Measurements from ENCODE around the gene ACVR1B.

The ACVR1B gene

GRCh38 chr12:52029685-52030084 lies 78.2 kb downstream of the ACVR1B start:
- H3K4me3 ChIP-seq (ENCODE audit: low read length) = no peak overlapping the region
- no peak overlapping the region for H3K27ac ChIP-seq (ENCODE audit: low read length)
- H2AFZ ChIP-seq (ENCODE audit: low read length) = no peak overlapping the region
- H4K20me1 ChIP-seq (ENCODE audit: insufficient read depth, low read length) = no peaks in the 10 kb centered on the region
- TF ChIP-seq EZH2 (optimal IDR thresholded peaks at IDR 0.05; ENCODE audit: low read depth, low read length) (no peak), EZH2phosphoT487 (IDR thresholded peaks at IDR 0.05; ENCODE audit: low read length) (no peak)
- TF ChIP-seq, protein P1, sequence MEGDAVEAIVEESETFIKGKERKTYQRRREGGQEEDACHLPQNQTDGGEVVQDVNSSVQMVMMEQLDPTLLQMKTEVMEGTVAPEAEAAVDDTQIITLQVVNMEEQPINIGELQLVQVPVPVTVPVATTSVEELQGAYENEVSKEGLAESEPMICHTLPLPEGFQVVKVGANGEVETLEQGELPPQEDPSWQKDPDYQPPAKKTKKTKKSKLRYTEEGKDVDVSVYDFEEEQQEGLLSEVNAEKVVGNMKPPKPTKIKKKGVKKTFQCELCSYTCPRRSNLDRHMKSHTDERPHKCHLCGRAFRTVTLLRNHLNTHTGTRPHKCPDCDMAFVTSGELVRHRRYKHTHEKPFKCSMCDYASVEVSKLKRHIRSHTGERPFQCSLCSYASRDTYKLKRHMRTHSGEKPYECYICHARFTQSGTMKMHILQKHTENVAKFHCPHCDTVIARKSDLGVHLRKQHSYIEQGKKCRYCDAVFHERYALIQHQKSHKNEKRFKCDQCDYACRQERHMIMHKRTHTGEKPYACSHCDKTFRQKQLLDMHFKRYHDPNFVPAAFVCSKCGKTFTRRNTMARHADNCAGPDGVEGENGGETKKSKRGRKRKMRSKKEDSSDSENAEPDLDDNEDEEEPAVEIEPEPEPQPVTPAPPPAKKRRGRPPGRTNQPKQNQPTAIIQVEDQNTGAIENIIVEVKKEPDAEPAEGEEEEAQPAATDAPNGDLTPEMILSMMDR (IDR thresholded peaks at IDR 0.05; ENCODE audit: low read length) = no peak
- H3F3A ChIP-seq (ENCODE audit: insufficient read depth, low read length) = peaks cover 13% of the 10 kb centered on the region
- no peaks in the 10 kb centered on the region for H3K79me2 ChIP-seq (ENCODE audit: low read length)
- H3K36me3 ChIP-seq (replicated peaks; ENCODE audit: insufficient read depth, low read length) = no peaks in the 10 kb centered on the region
- peaks cover 9% of the 10 kb centered on the region for H3K27me3 ChIP-seq (replicated peaks; ENCODE audit: insufficient read depth, low read length)
- no peaks in the 10 kb centered on the region for H3K9me2 ChIP-seq (replicated peaks; ENCODE audit: insufficient read depth, low read length)
- no peak overlapping the region for H3K4me2 ChIP-seq (ENCODE audit: low read depth, low read length)
- no peak for DNase-seq
- H3K4me1 ChIP-seq (ENCODE audit: low read length) = peaks cover 12% of the 10 kb centered on the region
- no peaks in the 10 kb centered on the region for H3K9me3 ChIP-seq (replicated peaks; ENCODE audit: insufficient read depth, low read length)
- no peak overlapping the region for H3K9ac ChIP-seq (ENCODE audit: low read length)

DNA sequence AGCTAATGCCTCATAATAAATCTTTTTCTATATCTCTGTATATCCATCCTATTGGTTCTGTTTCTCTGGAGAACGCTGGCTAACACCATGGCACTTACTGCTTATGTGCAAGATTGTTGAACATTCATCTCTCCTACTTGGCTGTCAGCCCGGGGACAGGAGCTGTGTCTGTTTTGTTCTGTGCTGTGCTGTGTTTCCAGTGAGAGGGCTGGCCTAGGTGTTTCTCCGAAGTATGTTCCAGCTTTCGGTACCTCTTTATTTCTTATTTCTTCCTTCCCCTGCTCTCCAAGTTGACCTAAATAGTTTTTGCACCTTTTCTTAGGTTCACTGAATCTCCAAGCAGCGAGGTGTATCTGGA lies 80.9 kb downstream of the ACVR1B start:
- H3K79me2 ChIP-seq (ENCODE audit: low read length) = no peaks in the 10 kb centered on the region
- H3K36me3 ChIP-seq (replicated peaks; ENCODE audit: insufficient read depth, low read length) = no peaks in the 10 kb centered on the region
- H4K20me1 ChIP-seq (ENCODE audit: insufficient read depth, low read length) = no peaks in the 10 kb centered on the region
- H2AFZ ChIP-seq (ENCODE audit: low read length) = peak overlapping the region; percentile 54
- peak overlapping the region; percentile 58 for H3K9ac ChIP-seq (ENCODE audit: low read length)
- DNase-seq = no peak
- H3K27me3 ChIP-seq (replicated peaks; ENCODE audit: insufficient read depth, low read length) = peaks cover 19% of the 10 kb centered on the region
- no peaks in the 10 kb centered on the region for H3K9me2 ChIP-seq (replicated peaks; ENCODE audit: insufficient read depth, low read length)
- H3K9me3 ChIP-seq (replicated peaks; ENCODE audit: insufficient read depth, low read length) = no peaks in the 10 kb centered on the region
- H3K27ac ChIP-seq (ENCODE audit: low read length) = peak overlapping the region; percentile 36; the same call in 1 of the 2 replicates
- peak overlapping the region; percentile 78 for H3K4me2 ChIP-seq (ENCODE audit: low read depth, low read length)
- peak overlapping the region; percentile 43 for H3K4me3 ChIP-seq (ENCODE audit: low read length)
- peaks cover 31% of the 10 kb centered on the region for H3F3A ChIP-seq (ENCODE audit: insufficient read depth, low read length)
- no peak for TF ChIP-seq EZH2 (optimal IDR thresholded peaks at IDR 0.05; ENCODE audit: low read depth, low read length)
- TF ChIP-seq, protein P1 (IDR thresholded peaks at IDR 0.05; ENCODE audit: low read length) = no peak
- no peak for TF ChIP-seq EZH2phosphoT487 (IDR thresholded peaks at IDR 0.05; ENCODE audit: low read length)
- peaks cover 13% of the 10 kb centered on the region for H3K4me1 ChIP-seq (ENCODE audit: low read length)

DNA sequence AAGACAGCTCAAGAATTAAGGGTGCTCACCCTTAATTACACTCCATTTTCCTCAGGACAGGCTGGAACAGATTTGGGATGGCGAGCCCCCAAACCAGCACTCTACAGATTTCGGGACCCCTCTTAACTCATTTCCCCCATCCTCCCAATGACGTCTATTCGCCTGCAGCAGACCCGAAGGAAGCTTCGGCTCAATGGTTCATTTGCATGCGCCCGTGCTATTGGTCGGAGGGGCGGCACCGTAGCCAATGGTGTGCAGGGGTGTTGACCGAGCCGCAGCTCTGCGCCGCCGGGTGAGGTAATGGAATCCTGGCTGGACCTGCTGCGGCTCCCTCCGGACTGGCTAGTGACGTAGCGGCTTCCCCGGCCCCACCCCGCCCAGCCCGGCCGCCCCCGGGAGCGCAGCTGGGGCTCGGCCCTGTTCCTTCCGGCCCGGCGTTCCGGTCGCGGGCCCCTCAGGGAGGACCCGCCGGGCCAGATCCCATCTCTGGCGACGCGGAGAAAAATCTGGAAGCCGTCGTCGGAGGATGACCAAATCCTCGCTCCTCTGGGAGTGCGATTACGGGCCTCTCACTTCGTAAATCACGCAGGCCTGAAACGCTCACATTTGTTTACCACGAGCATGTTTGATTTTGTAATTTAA lies 81.4 kb downstream of the ACVR1B start:
- TF ChIP-seq EZH2 (optimal IDR thresholded peaks at IDR 0.05; ENCODE audit: low read depth, low read length) (no peak), EZH2phosphoT487 (IDR thresholded peaks at IDR 0.05; ENCODE audit: low read length) (no peak)
- peak overlapping the region; percentile 54 for H2AFZ ChIP-seq (ENCODE audit: low read length)

More for the DNA sequence above, 81.4 kb downstream of the ACVR1B start:
- Histone ChIP-seq H3K36me3 (replicated peaks; ENCODE audit: insufficient read depth, low read length) (no peaks in the 10 kb centered on the region), H3K4me1 (ENCODE audit: low read length) (peaks cover 13% of the 10 kb centered on the region), H3K79me2 (ENCODE audit: low read length) (no peaks in the 10 kb centered on the region), H4K20me1 (ENCODE audit: insufficient read depth, low read length) (no peaks in the 10 kb centered on the region), H3K27me3 (replicated peaks; ENCODE audit: insufficient read depth, low read length) (peaks cover 19% of the 10 kb centered on the region), H3K4me3 (ENCODE audit: low read length) (peak overlapping the region; percentile 54), H3K4me2 (ENCODE audit: low read depth, low read length) (peak overlapping the region; percentile 78), H3F3A (ENCODE audit: insufficient read depth, low read length) (peaks cover 34% of the 10 kb centered on the region), H3K27ac (ENCODE audit: low read length) (peak overlapping the region; percentile 36; the same call in 1 of the 2 replicates), H3K9ac (ENCODE audit: low read length) (peak overlapping the region; percentile 69), H3K9me3 (replicated peaks; ENCODE audit: insufficient read depth, low read length) (no peaks in the 10 kb centered on the region), H3K9me2 (replicated peaks; ENCODE audit: insufficient read depth, low read length) (no peaks in the 10 kb centered on the region)
- DNase-seq = peak; percentile 92

Measured in MM.1S (cell line).